Urothelium cell line (cell line): ENCODE results near the gene CDH11.
A peak's percentile ranks its signal among the peaks of the same experiment; 100 is the strongest.

Source experiments
- DNase-seq: peaks from one replicate; pipeline ENCODE4 v3.0.0; 2011; ENCODE audit warnings: low spot score, mixed read lengths
- FAIRE-seq: peaks from 2 replicates; lab custom pipeline; 2011; peaks lifted over from hg19 to GRCh38; lab: Jason Lieb, UNC

The CDH11 gene

GRCh38 chr16:65118871-65119270 lies 3.0 kb downstream of the CDH11 start:
- FAIRE-seq: no peak
- DNase-seq: no peak

GRCh38 chr16:65117811-65118448 lies 3.9 kb downstream of the CDH11 start:
- FAIRE-seq (no peak), DNase-seq (peak; percentile 63)

- no peak for FAIRE-seq
- no peak for DNase-seq
Observed at GRCh38 chr16:65116818-65117430, 4.9 kb downstream of the CDH11 start.

- FAIRE-seq: no peak
- DNase-seq: no peak
Observed at GRCh38 chr16:65116216-65116615, 5.6 kb downstream of the CDH11 start.

- DNase-seq: no peak
- no peak for FAIRE-seq
Observed at GRCh38 chr16:65114527-65114926, 7.3 kb downstream of the CDH11 start.

GRCh38 chr16:65113441-65113840 lies 8.4 kb downstream of the CDH11 start:
- no peak for FAIRE-seq

GRCh38 chr16:65111306-65111705 lies 10.6 kb downstream of the CDH11 start:
- FAIRE-seq (no peak), DNase-seq (no peak)

More at GRCh38 chr16:65113441-65113840, 8.4 kb downstream of the CDH11 start:
- DNase-seq: no peak

GRCh38 chr16:65106757-65107156 lies 15.1 kb downstream of the CDH11 start:
- DNase-seq: no peak
- FAIRE-seq: no peak

GRCh38 chr16:65105171-65105570 lies 16.7 kb downstream of the CDH11 start:
- FAIRE-seq: no peak

GRCh38 chr16:65104471-65104870 lies 17.4 kb downstream of the CDH11 start:
- FAIRE-seq: no peak
- DNase-seq: no peak

More at GRCh38 chr16:65105171-65105570, 16.7 kb downstream of the CDH11 start:
- DNase-seq: no peak

GRCh38 chr16:65102326-65102725 lies 19.5 kb downstream of the CDH11 start:
- FAIRE-seq (no peak), DNase-seq (no peak)

GRCh38 chr16:65101009-65101408 lies 20.9 kb downstream of the CDH11 start:
- no peak for FAIRE-seq

GRCh38 chr16:65099607-65100006 lies 22.3 kb downstream of the CDH11 start:
- FAIRE-seq (no peak), DNase-seq (no peak)

More at GRCh38 chr16:65101009-65101408, 20.9 kb downstream of the CDH11 start:
- DNase-seq: no peak

GRCh38 chr16:65098916-65099315 lies 22.9 kb downstream of the CDH11 start:
- FAIRE-seq: no peak
- DNase-seq: no peak

- FAIRE-seq: no peak
Observed at GRCh38 chr16:65097296-65097695, 24.6 kb downstream of the CDH11 start.

GRCh38 chr16:65095906-65096305 lies 26.0 kb downstream of the CDH11 start:
- FAIRE-seq: no peak
- no peak for DNase-seq

More at GRCh38 chr16:65097296-65097695, 24.6 kb downstream of the CDH11 start:
- no peak for DNase-seq

- DNase-seq: no peak
- no peak for FAIRE-seq
Observed at GRCh38 chr16:65095090-65095728, 26.7 kb downstream of the CDH11 start.

GRCh38 chr16:65094009-65094408 lies 27.9 kb downstream of the CDH11 start:
- FAIRE-seq (no peak), DNase-seq (no peak)

- FAIRE-seq (no peak), DNase-seq (no peak)
Observed at GRCh38 chr16:65083164-65083857, 38.6 kb downstream of the CDH11 start.

- FAIRE-seq (no peak), DNase-seq (no peak)
Observed at GRCh38 chr16:65079549-65079948, 42.3 kb downstream of the CDH11 start.

- no peak for FAIRE-seq
Observed at GRCh38 chr16:65077181-65077580, 44.7 kb downstream of the CDH11 start.

More at GRCh38 chr16:65077181-65077580, 44.7 kb downstream of the CDH11 start:
- DNase-seq: no peak
